GM12801 (cell line): Measurements from ENCODE around the gene LIPI.

Experiments used
- CTCF ChIP-seq: IDR thresholded peaks from one replicate; pipeline ENCODE4 v1.5.1; 2011; ENCODE audit warnings: control low read depth; ENCODE audit not compliant: insufficient read length; ENCODE audit errors: extremely low read depth

Gene LIPI

GRCh38 chr21:14096172-14096571, 114.6 kb downstream of the LIPI start:
- TF ChIP-seq CTCF: no peak

- no peak for TF ChIP-seq CTCF
These were observed 115.7 kb downstream of the LIPI start for GRCh38 chr21:14095056-14095455.

GRCh38 chr21:14092834-14093560, 117.8 kb downstream of the LIPI start:
- TF ChIP-seq CTCF: no peak

GRCh38 chr21:14088391-14088790, 122.4 kb downstream of the LIPI start:
- no peak for TF ChIP-seq CTCF

DNA sequence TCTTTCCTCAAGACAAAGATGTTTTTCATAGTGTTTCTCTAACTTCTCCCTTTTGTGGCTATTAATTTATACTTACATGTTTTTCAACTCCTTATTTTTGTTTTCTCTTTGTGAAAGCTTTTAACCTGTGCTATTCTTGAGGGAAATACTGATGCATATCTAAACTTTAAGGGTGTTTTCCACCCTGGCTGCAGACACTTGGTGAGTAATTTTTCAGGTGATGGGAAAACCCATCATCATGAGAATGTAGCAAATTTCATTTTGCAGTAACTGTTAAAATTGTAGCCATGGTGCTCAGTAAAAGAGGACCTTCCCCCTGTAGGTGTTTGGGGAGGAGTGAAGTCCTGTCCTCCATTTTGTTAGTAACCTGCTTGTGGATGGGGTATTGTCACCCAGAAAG, 124.2 kb downstream of the LIPI start:
- no peak for TF ChIP-seq CTCF

- TF ChIP-seq CTCF: no peak
These were observed 126.1 kb downstream of the LIPI start for GRCh38 chr21:14084701-14085100.

GRCh38 chr21:14084068-14084501, 126.7 kb downstream of the LIPI start:
- TF ChIP-seq CTCF: no peak
